H9 (cell line): Measurements from ENCODE around the gene YKT6. TPM values are rescaled to one million over a fixed set of nuclear protein-coding genes. Genes with fewer than 3 reads are reported as not detected.

ENCODE experiments used
- DNase-seq: peaks from one replicate; pipeline ENCODE4 v3.0.0-alpha.2; 2017
- H2AFZ ChIP-seq: one replicate; pipeline ENCODE4 v1.6.1; 2013; ENCODE audit warnings: mild to moderate bottlenecking, low read length, control low read depth, moderate library complexity
- H2AK5ac ChIP-seq: 2 replicates; pipeline ENCODE4 v1.6.1; 2013; ENCODE audit warnings: low read length, control low read depth, mixed read lengths; ENCODE audit not compliant: insufficient read length
- H2BK120ac ChIP-seq: one replicate; pipeline ENCODE4 v1.6.1; 2013; ENCODE audit warnings: low read depth, mild to moderate bottlenecking, low read length, control low read depth, inconsistent platforms; ENCODE audit not compliant: poor library complexity, severe bottlenecking
- H2BK12ac ChIP-seq: 2 replicates; pipeline ENCODE4 v1.6.1; 2013; ENCODE audit warnings: low read length, control low read depth, mixed read lengths, low read depth; ENCODE audit not compliant: insufficient read length
- H2BK15ac ChIP-seq: 2 replicates; pipeline ENCODE4 v1.6.1; 2013; ENCODE audit warnings: low read depth, low read length, control low read depth
- H2BK20ac ChIP-seq: one replicate; pipeline ENCODE4 v1.6.1; 2013; ENCODE audit warnings: low read depth, mild to moderate bottlenecking, low read length, control low read depth, inconsistent platforms; ENCODE audit not compliant: poor library complexity, severe bottlenecking
- H2BK5ac ChIP-seq: 2 replicates; pipeline ENCODE4 v1.6.1; 2013; ENCODE audit warnings: low read length, control low read depth, mixed read lengths; ENCODE audit not compliant: insufficient read length
- H3K14ac ChIP-seq: 2 replicates; pipeline ENCODE4 v1.6.1; 2013; ENCODE audit warnings: low read length, control low read depth; ENCODE audit not compliant: insufficient read depth
- H3K18ac ChIP-seq: 2 replicates; pipeline ENCODE4 v1.6.1; 2013; ENCODE audit warnings: low read depth, mild to moderate bottlenecking, mixed read lengths, low read length, control low read depth; ENCODE audit not compliant: insufficient read length
- H3K23ac ChIP-seq: 2 replicates; pipeline ENCODE4 v1.6.1; 2013; ENCODE audit warnings: low read length, control low read depth, mixed read lengths, low read depth; ENCODE audit not compliant: insufficient read length
- H3K23me2 ChIP-seq: 2 replicates; pipeline ENCODE4 v1.6.1; 2013; ENCODE audit warnings: low read depth, mild to moderate bottlenecking, mixed read lengths, low read length, control low read depth; ENCODE audit not compliant: insufficient read length, poor library complexity, severe bottlenecking
- H3K27ac ChIP-seq: 2 replicates; pipeline ENCODE4 v1.5.1; 2013; ENCODE audit warnings: low read length, control low read depth, mixed read lengths, low read depth; ENCODE audit not compliant: insufficient read length
- H3K27me3 ChIP-seq: 2 replicates; pipeline ENCODE4 v1.6.1; 2013; ENCODE audit warnings: low read length, control low read depth, inconsistent platforms; ENCODE audit not compliant: insufficient read depth
- H3K4ac ChIP-seq: 2 replicates; pipeline ENCODE4 v1.6.1; 2013; ENCODE audit warnings: low read depth, mild to moderate bottlenecking, control low read depth, inconsistent platforms, low read length, moderate library complexity
- H3K4me1 ChIP-seq: 2 replicates; pipeline ENCODE4 v1.6.1; 2013; ENCODE audit warnings: low read length, control low read depth, inconsistent platforms; ENCODE audit not compliant: insufficient read depth
- H3K4me2 ChIP-seq: 2 replicates; pipeline ENCODE4 v1.6.1; 2013; ENCODE audit warnings: low read length, control low read depth, mixed read lengths; ENCODE audit not compliant: insufficient read length, insufficient read depth
- H3K56ac ChIP-seq: 2 replicates; pipeline ENCODE4 v1.6.1; 2013; ENCODE audit warnings: low read depth, mild to moderate bottlenecking, mixed read lengths, low read length, control low read depth; ENCODE audit not compliant: insufficient read length
- H3K79me1 ChIP-seq: 2 replicates; pipeline ENCODE4 v1.6.1; 2013; ENCODE audit warnings: low read depth, mild to moderate bottlenecking, moderate library complexity, low read length, control low read depth, inconsistent platforms; ENCODE audit not compliant: insufficient read depth, poor library complexity, severe bottlenecking
- H3K79me2 ChIP-seq: 2 replicates; pipeline ENCODE4 v1.6.1; 2013; ENCODE audit warnings: low read length, control low read depth, inconsistent platforms; ENCODE audit not compliant: insufficient read depth
- H3K9ac ChIP-seq: 2 replicates; pipeline ENCODE4 v1.6.1; 2013; ENCODE audit warnings: low read length, control low read depth, mixed read lengths; ENCODE audit not compliant: insufficient read length; ENCODE audit errors: extremely low read depth
- H3K9me3 ChIP-seq: one replicate; pipeline ENCODE4 v1.6.1; 2013; ENCODE audit warnings: low read depth, low read length, inconsistent platforms; ENCODE audit not compliant: control insufficient read depth
- H3T11ph ChIP-seq: one replicate; pipeline ENCODE4 v1.6.1; 2013; ENCODE audit warnings: mild to moderate bottlenecking, low read length, control low read depth, inconsistent platforms
- H4K20me1 ChIP-seq: one replicate; pipeline ENCODE4 v1.6.1; 2013; ENCODE audit not compliant: control insufficient read depth, insufficient read length, insufficient read depth
- H4K5ac ChIP-seq: 2 replicates; pipeline ENCODE4 v1.6.1; 2013; ENCODE audit warnings: low read depth, mild to moderate bottlenecking, mixed read lengths, low read length, control low read depth; ENCODE audit not compliant: insufficient read length
- H4K8ac ChIP-seq: replicated peaks from 2 replicates; pipeline ENCODE4 v1.6.1; 2013; ENCODE audit warnings: low read length, control low read depth, mixed read lengths, low read depth; ENCODE audit not compliant: insufficient read length
- H4K91ac ChIP-seq: 2 replicates; pipeline ENCODE4 v1.6.1; 2013; ENCODE audit warnings: low read depth, mild to moderate bottlenecking, moderate library complexity, mixed read lengths, low read length, control low read depth; ENCODE audit not compliant: insufficient read length
- H3K27ac Mint-ChIP-seq, 3 experiments: 2 replicates in 2 of 3; 3 replicates in 1 of 3; pipeline ENCODE4 v1.8.0; 2020 to 2021; ENCODE audit warnings: mixed read lengths in 3 of 3, mild to moderate bottlenecking in 1 of 3, moderate library complexity in 1 of 3
- H3K27me3 Mint-ChIP-seq: 2 replicates; pipeline ENCODE4 v1.8.0; 2021; ENCODE audit warnings: low read depth, mild to moderate bottlenecking, moderate library complexity, mixed read lengths
- H3K36me3 Mint-ChIP-seq, 3 experiments: 2 replicates in 2 of 3; 3 replicates in 1 of 3; pipeline ENCODE4 v1.8.0; 2020 to 2021; ENCODE audit warnings: low read depth in 3 of 3, mixed read lengths in 3 of 3; ENCODE audit not compliant: insufficient read depth in 1 of 3
- H3K4me1 Mint-ChIP-seq, 2 experiments: 2 replicates each; pipeline ENCODE4 v1.8.0; 2020; ENCODE audit warnings: mixed read lengths in 2 of 2
- H3K4me3 Mint-ChIP-seq, 2 experiments: 2 replicates in 1 of 2; 3 replicates in 1 of 2; pipeline ENCODE4 v1.8.0; 2020 to 2021; ENCODE audit warnings: mild to moderate bottlenecking in 2 of 2, mixed read lengths in 2 of 2, moderate library complexity in 1 of 2
- H3K9me3 Mint-ChIP-seq, 2 experiments: 2 replicates in 1 of 2; 3 replicates in 1 of 2; pipeline ENCODE4 v1.8.0; 2020; ENCODE audit warnings: mild to moderate bottlenecking in 2 of 2, mixed read lengths in 2 of 2, moderate library complexity in 1 of 2
- CTCF ChIP-seq: fragments of 200-600 bp; sonication (generic); conservative IDR thresholded peaks from 3 replicates; pipeline ENCODE4 v1.8.0; 2021; ENCODE audit warnings: antibody characterized with exemption, mild to moderate bottlenecking
- WGBS: extraction: QIAGEN DNeasy Blood & Tissue Kit; methylation state at CpG from one replicate; pipeline ENCODE4 v1.1.7; 2013; ENCODE audit warnings: missing lambda C conversion rate, low lambda C conversion rate, mixed read lengths; ENCODE audit not compliant: insufficient read length; ENCODE audit errors: extremely low coverage; 5-methylcytosine and 5-hydroxymethylcytosine counted together
- total RNA-seq: library from RNA; stranded (reverse); gene quantifications from 2 replicates; pipeline ENCODE4 v1.2.1, GENCODE V29; 2021

YKT6 gene
- total RNA-seq, 1 experiment from 2014 or later: 104 TPM

DNA sequence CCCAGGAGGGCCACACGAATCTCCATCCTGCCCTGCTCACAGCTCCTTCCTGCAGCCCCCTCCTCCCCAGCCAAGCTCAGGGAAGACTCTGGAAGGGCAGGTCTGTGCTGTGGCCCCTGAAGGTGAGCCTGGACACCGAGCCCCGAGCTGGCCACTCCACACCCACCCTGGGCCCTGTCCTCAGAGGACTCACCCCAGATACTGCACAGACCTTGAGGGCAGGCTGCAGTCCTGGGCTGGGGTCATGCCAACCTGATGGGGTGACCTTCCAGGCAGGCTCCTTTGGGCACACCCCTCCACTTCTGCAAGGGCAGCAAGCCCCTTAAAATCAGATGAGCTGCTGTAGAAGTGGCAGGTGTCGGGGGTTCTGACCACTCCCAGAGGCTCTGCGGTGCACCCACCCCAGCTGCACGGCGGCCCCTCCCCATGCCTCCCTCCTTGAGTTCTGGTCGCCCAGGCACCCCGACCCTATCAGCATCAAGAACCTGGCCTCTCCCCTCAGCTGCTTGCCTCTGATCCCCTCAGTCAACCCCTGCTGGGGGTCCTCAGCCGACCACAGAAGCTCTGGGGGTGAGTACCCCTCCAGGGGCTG, 24.3 kb downstream of the YKT6 start:
- no peak overlapping the region for H3K4ac ChIP-seq
- H3K79me2 ChIP-seq: no peaks in the 10 kb centered on the region
- H2BK5ac ChIP-seq: no peak overlapping the region
- no peaks in the 10 kb centered on the region for H3K27me3 ChIP-seq
- no peak overlapping the region for H3K9ac ChIP-seq
- no peak for DNase-seq
- H4K91ac ChIP-seq: no peak overlapping the region
- no CpG with 5 or more reads among the region's 10 CpGs for WGBS
- Mint-ChIP-seq H3K9me3 (no peaks in the 10 kb centered on the region), H3K27ac (no peak overlapping the region), H3K27me3 (no peaks in the 10 kb centered on the region; the same call in 1 of the 2 replicates), H3K4me3 (no peak overlapping the region), H3K36me3 (no peaks in the 10 kb centered on the region), H3K4me1 (peaks cover 15 to 28% of the 10 kb centered on the region in 2 experiments)
- no peak overlapping the region for H2BK12ac ChIP-seq
- H3K4me2 ChIP-seq: no peak overlapping the region
- no peak overlapping the region for H3K14ac ChIP-seq
- H3T11ph ChIP-seq: no peak overlapping the region
- H3K4me1 ChIP-seq: no peaks in the 10 kb centered on the region; the same call in 1 of the 2 replicates
- TF ChIP-seq CTCF: no peak
- no peak overlapping the region for H4K5ac ChIP-seq
- H2BK120ac ChIP-seq: no peak overlapping the region
- no peak overlapping the region for H3K18ac ChIP-seq
- H3K27ac ChIP-seq: no peak overlapping the region
- H3K23me2 ChIP-seq: no peaks in the 10 kb centered on the region
- no peak overlapping the region for H2BK20ac ChIP-seq
- no peaks in the 10 kb centered on the region for H3K9me3 ChIP-seq
- no peak overlapping the region for H4K8ac ChIP-seq
- H2AK5ac ChIP-seq: no peak overlapping the region
- H4K20me1 ChIP-seq: no peaks in the 10 kb centered on the region
- H3K56ac ChIP-seq: no peak overlapping the region
- no peak overlapping the region for H2AFZ ChIP-seq
- no peak overlapping the region for H3K23ac ChIP-seq
- no peaks in the 10 kb centered on the region for H3K79me1 ChIP-seq
- no peak overlapping the region for H2BK15ac ChIP-seq
